ENCODE measurements around the gene TBC1D24.

DNA sequence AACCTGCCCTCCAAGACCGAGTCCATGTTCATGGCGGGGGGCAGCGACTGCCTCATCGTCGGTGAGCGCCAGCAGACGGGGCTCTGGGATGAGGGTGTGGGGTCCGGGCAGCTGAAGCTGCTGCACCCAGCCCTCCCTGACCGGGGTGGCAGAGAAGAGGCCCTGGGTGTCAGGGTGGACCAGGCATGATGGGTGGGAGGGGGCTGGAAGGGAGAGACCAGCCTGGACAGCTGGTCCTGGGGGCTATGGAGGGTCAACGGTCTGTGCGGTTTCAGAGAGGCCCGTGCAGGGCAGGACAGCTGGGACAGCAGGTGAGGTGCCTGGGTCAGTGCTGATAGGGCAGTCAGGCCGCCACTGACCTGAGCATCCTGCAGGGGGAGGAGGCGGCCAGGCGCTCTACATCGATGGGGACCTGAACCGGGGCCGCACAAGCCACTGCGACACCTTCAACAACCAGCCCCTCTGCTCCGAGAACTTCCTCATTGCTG lies 25.5 kb downstream of the TBC1D24 start:
- no peak for TF ChIP-seq EZH2 (IDR thresholded peaks at IDR 0.05; ENCODE audit: borderline replicate concordance, low read length)
- TF ChIP-seq, protein P1, sequence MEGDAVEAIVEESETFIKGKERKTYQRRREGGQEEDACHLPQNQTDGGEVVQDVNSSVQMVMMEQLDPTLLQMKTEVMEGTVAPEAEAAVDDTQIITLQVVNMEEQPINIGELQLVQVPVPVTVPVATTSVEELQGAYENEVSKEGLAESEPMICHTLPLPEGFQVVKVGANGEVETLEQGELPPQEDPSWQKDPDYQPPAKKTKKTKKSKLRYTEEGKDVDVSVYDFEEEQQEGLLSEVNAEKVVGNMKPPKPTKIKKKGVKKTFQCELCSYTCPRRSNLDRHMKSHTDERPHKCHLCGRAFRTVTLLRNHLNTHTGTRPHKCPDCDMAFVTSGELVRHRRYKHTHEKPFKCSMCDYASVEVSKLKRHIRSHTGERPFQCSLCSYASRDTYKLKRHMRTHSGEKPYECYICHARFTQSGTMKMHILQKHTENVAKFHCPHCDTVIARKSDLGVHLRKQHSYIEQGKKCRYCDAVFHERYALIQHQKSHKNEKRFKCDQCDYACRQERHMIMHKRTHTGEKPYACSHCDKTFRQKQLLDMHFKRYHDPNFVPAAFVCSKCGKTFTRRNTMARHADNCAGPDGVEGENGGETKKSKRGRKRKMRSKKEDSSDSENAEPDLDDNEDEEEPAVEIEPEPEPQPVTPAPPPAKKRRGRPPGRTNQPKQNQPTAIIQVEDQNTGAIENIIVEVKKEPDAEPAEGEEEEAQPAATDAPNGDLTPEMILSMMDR (IDR thresholded peaks at IDR 0.05; ENCODE audit: low read length), result no peak

Data from OCI-LY1 (cell line).